COLO668 (cell line): ENCODE results near the gene TMEM126A.

Experiments used
- DNase-seq: peaks from one replicate; lab custom pipeline; 2025; ENCODE audit not compliant: unreplicated experiment; lab: John Stamatoyannopoulos, UW

The TMEM126A gene

GRCh38 chr11:85694385-85694980, 46.7 kb downstream of the TMEM126A start:
- no peak for DNase-seq

- DNase-seq, result no peak
Observed at GRCh38 chr11:85695546-85695945, 47.8 kb downstream of the TMEM126A start.

- DNase-seq, result no peak
Observed at GRCh38 chr11:85697747-85698146, 50.0 kb downstream of the TMEM126A start.

GRCh38 chr11:85698195-85698594, 50.4 kb downstream of the TMEM126A start:
- no peak for DNase-seq

GRCh38 chr11:85699957-85700741, 52.4 kb downstream of the TMEM126A start:
- no peak for DNase-seq

GRCh38 chr11:85704967-85705366, 57.2 kb downstream of the TMEM126A start:
- no peak for DNase-seq

- DNase-seq, result no peak
Observed at GRCh38 chr11:85705800-85706199, 58.0 kb downstream of the TMEM126A start.
